HG03354 (cell line): ENCODE results near the gene UBAP1L.
A peak's percentile ranks its signal among the peaks of the same experiment; 100 is the strongest.

Source experiments
- ATAC-seq: cut with Tn5 transposase; IDR thresholded peaks from one replicate; pipeline ENCODE4 v1.9.1; 2021; ENCODE audit warnings: mild to moderate bottlenecking; ENCODE audit not compliant: unreplicated experiment, poor library complexity, severe bottlenecking

Gene UBAP1L

DNA sequence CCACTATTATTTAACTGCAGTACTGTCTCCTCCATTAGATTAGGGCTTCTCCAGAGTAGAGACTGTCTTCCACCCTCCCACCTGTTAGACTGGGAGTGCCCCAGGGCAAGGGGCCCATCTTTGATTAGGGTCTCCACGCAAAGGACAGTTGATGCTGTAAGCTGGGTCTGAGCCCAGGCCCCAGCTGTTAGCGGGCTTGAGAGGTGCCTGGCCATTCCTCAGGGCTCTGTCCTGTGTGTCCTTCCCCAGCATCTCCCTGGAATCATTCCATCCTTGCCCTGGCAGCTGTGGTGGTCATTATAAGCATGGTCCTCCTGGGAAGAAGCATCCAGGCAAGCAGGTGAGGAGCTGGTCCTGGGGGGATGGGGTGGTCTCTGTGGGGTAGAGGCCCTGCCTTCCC, 63.7 kb downstream of the UBAP1L start:
- ATAC-seq: no peak

- ATAC-seq: no peak
Measured at GRCh38 chr15:65050270-65050669, 64.7 kb downstream of the UBAP1L start.

DNA sequence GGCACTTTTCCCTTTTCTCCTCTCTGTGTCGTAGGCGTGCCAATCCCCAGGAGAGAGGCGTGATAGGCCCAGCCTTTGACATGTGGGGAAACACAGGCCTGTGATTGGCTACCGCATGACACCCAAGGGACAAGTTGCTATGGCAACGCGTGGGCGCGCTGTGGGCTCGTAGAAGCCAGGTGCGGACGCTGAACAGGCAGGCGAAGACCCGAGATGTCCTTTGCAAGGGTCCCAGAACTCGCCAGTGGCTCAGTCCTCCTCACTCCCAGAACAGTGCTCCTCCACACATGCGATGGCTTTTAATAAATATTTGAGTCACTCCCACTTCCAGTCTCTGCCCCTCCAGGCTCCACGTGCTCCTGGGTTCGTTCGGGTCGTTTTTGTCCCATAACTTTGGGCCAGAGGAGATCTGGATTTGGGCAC, 65.6 kb downstream of the UBAP1L start:
- peak; percentile 91 for ATAC-seq

GRCh38 chr15:65048241-65048640, 66.8 kb downstream of the UBAP1L start:
- ATAC-seq: no peak

DNA sequence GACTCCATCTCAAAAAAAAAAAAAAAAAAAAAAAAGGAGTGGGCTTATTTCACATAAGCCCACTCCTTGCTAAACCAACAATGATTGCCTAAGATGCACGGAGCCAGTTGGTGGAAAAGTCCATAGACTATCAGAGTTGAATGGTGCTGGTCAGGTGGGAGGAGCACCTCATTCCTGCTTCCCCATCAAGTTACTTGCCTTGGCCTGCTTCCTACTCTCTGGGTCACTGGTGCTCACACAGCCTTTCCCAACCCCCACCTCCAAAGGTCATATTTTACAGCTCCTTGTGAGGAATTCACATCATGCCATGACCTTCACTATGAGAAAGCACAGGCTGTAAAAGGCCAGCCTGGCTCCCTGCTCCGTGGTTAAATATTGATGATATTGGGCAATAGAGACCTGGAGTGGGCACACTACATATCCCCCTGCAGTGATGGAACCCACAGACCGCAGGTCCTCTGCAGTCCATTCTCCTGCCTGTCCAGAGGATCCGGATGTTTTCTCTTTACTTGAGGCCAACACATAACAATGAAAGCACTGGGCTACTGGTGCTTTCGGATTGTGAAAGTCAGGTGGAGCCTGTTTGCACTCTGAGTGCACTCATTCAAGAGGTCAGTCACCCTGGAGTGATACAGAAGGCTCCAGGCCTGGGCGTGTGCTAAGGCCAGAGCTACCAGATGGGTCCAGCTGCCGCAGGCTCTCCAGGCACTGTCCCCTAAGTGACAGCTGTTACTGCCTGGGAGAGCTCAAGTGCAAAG, 70.1 kb downstream of the UBAP1L start, which contains the start of gene SLC51B:
Gene SLC51B, plus strand, starts transcription at position 664 of the 758 bp plus-strand sequence. CDS start 4,618 bp downstream, outside the sequence.
- no peak for ATAC-seq

GRCh38 chr15:65044218-65044617, 70.8 kb downstream of the UBAP1L start:
- peak; percentile 49 for ATAC-seq

- ATAC-seq: no peak
Measured at GRCh38 chr15:65042776-65043327, 72.1 kb downstream of the UBAP1L start.
